ENCODE data around the gene SFXN3. TPM values are rescaled to one million over a fixed set of nuclear protein-coding genes. Genes with fewer than 3 reads are reported as not detected.
A peak's percentile ranks its signal among the peaks of the same experiment; 100 is the strongest.

SFXN3 gene
- total RNA-seq, 1 experiment from 2014 or later, result 2.8 TPM

DNA sequence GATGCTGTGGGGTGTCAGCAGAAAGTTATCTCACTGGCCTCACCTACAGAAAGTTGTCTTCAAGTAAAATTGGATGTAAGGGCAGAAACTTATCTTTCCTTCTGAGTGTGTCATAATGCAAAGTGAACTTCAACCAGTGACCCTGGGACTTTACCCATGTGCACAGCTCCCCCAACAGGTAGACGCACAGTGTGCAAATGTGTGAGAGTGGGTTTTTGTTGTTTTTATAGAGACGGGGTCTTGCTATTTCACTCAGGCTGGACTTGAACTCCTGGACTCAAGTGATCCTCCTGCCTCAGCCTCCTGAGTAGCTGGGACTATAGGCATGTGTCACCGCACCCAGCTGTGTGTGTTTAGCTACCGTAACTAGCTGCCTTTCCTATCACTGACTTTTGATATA, 24.4 kb downstream of the SFXN3 start:
- H3T11ph ChIP-seq (ENCODE audit: low read length), result no peak overlapping the region
- no peak overlapping the region for H3K4me2 ChIP-seq (ENCODE audit: insufficient read depth, insufficient read length, low read length)
- no peaks in the 10 kb centered on the region for H3K79me1 ChIP-seq (ENCODE audit: insufficient read depth, low read depth, low read length, poor library complexity, severe bottlenecking)
- no peak overlapping the region for H3K27ac Mint-ChIP-seq
- H4K91ac ChIP-seq (ENCODE audit: insufficient read length, low read depth, low read length), result no peak overlapping the region
- H3K56ac ChIP-seq (ENCODE audit: insufficient read length, low read depth, low read length), result no peak overlapping the region
- no peak overlapping the region for H4K5ac ChIP-seq (ENCODE audit: insufficient read length, low read depth, low read length)
- no peak overlapping the region for H2BK20ac ChIP-seq (ENCODE audit: low read depth, low read length, poor library complexity, severe bottlenecking)
- no peaks in the 10 kb centered on the region for H3K9me3 ChIP-seq (ENCODE audit: control insufficient read depth, low read depth, low read length)
- H3K14ac ChIP-seq (ENCODE audit: insufficient read depth, low read length), result no peak overlapping the region
- H2BK12ac ChIP-seq (ENCODE audit: insufficient read length, low read depth, low read length), result no peak overlapping the region
- peaks cover 0 to 16% (median 5%) of the 10 kb centered on the region in 3 experiments; a peak in 3 of 7 replicates for H3K36me3 Mint-ChIP-seq (ENCODE audit: insufficient read depth in 1 of 3, low read depth in 3 of 3)
- no peak overlapping the region for H3K18ac ChIP-seq (ENCODE audit: insufficient read length, low read depth, low read length)
- H3K27me3 ChIP-seq (ENCODE audit: insufficient read depth, low read length), result peaks cover 8% of the 10 kb centered on the region; the same call in 1 of the 2 replicates
- H3K27me3 Mint-ChIP-seq (ENCODE audit: low read depth), result peaks cover 18% of the 10 kb centered on the region
- no peak overlapping the region for H3K9ac ChIP-seq (ENCODE audit: extremely low read depth, insufficient read length, low read length)
- no CpG with 5 or more reads among the region's 4 CpGs for WGBS (ENCODE audit: extremely low coverage, insufficient read length, low lambda C conversion rate)
- H4K20me1 ChIP-seq (ENCODE audit: control insufficient read depth, insufficient read depth, insufficient read length), result no peaks in the 10 kb centered on the region
- no peak overlapping the region for H3K4me3 Mint-ChIP-seq
- H3K23ac ChIP-seq (ENCODE audit: insufficient read length, low read depth, low read length), result no peak overlapping the region
- no peak overlapping the region for H2BK15ac ChIP-seq (ENCODE audit: low read depth, low read length)
- no peak overlapping the region for H4K8ac ChIP-seq (replicated peaks; ENCODE audit: insufficient read length, low read depth, low read length)
- H2AK5ac ChIP-seq (ENCODE audit: insufficient read length, low read length), result no peak overlapping the region
- no peak for DNase-seq
- H3K9me3 Mint-ChIP-seq, result no peaks in the 10 kb centered on the region; a peak in 1 of 5 replicates
- H2BK120ac ChIP-seq (ENCODE audit: low read depth, low read length, poor library complexity, severe bottlenecking), result no peak overlapping the region
- peaks cover 6% of the 10 kb centered on the region for H3K23me2 ChIP-seq (ENCODE audit: insufficient read length, low read depth, low read length, poor library complexity, severe bottlenecking)
- no peak overlapping the region for H3K27ac ChIP-seq (ENCODE audit: insufficient read length, low read depth, low read length)
- no peaks in the 10 kb centered on the region for H3K79me2 ChIP-seq (ENCODE audit: insufficient read depth, low read length)
- no peak overlapping the region for H2BK5ac ChIP-seq (ENCODE audit: insufficient read length, low read length)
- TF ChIP-seq, protein P1, sequence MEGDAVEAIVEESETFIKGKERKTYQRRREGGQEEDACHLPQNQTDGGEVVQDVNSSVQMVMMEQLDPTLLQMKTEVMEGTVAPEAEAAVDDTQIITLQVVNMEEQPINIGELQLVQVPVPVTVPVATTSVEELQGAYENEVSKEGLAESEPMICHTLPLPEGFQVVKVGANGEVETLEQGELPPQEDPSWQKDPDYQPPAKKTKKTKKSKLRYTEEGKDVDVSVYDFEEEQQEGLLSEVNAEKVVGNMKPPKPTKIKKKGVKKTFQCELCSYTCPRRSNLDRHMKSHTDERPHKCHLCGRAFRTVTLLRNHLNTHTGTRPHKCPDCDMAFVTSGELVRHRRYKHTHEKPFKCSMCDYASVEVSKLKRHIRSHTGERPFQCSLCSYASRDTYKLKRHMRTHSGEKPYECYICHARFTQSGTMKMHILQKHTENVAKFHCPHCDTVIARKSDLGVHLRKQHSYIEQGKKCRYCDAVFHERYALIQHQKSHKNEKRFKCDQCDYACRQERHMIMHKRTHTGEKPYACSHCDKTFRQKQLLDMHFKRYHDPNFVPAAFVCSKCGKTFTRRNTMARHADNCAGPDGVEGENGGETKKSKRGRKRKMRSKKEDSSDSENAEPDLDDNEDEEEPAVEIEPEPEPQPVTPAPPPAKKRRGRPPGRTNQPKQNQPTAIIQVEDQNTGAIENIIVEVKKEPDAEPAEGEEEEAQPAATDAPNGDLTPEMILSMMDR (conservative IDR thresholded peaks at IDR 0.05), result 0 out of 3 replicates have a peak, but pooled peaks have one; percentile 18
- H2AFZ ChIP-seq (ENCODE audit: low read length), result no peak overlapping the region
- H3K4me1 Mint-ChIP-seq, result peaks cover 15 to 17% of the 10 kb centered on the region in 2 experiments
- no peak overlapping the region for H3K4ac ChIP-seq (ENCODE audit: low read depth, low read length)
- peaks cover 5% of the 10 kb centered on the region; the same call in 1 of the 2 replicates for H3K4me1 ChIP-seq (ENCODE audit: insufficient read depth, low read length)

Data from H9 (cell line).